ENCODE data around the gene IGF2BP2.
"Not testable (repeated sequence)": the region's sequence is repeated elsewhere in the genome, so short reads cannot be mapped to it uniquely, and the experiment has no call there.

IGF2BP2 gene

GRCh38 chr3:185797993-185798830 is 26.6 kb downstream of the IGF2BP2 start:
- DNase-seq, result no peak

DNA sequence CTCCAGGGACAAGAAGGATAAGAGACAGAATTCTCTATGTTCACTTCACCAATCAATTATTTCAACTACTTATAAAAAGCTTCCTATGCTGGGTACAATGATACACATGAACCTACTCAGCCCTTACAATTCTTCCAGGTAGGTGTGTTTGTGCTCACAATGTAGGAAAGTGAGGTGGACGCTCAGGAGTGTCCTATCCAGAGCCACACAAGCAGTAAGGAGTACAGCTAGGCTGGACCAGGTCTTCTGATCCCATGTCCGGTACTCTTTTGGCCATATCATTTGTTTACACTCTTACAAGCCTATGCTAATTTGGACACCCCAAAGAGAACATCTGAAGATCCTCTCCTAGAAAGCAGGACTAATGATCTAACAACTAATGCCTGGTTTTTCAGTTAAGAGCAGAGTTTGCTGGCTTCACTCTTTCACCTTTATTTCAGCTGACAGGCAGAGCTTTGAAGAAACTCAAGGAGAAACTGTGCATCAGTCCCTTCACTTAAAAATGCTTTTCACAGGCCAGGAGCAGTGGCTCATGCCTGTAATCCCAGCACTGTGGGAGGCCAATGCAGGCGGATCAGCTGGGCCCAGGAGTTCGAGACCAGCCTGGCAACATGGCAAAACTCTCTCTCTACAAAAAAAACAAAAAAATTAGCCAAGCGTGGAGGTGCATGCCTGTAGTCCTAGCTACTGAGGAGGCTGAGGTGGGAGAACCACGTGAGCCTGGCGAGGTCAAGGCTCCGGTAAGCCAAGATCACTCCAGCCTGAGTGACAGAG is 27.5 kb downstream of the IGF2BP2 start:
- no peak for DNase-seq

DNA sequence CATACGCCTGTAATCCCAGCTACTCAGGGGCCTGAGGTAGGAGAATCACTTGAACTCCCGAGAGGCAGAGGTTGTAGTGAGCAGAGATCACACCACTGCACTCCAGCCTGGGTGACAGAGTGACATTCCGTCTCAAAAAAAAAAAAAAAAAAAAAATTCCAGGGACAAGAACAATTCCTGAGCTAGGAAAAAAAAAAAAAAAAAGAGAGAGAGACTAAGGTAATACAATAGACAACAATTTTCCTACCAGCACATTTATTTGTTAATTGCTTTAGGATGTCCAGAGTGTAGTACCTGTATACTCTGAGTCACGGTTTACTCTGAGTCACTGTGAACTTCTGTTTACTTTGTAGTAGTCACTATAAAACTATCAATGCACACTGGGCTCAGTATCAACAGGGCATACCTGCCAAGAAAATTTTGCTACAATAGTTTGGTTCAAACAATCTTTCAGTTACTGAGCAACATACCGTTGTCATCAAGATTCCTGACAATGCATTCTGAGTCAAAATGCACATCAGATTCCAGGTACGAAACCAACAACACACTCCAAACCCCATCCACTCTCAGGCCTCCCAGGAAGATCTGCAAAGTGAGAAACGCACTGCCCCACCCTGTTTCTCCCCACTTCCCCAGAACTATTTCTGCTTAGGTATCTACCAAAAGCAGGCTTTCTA is 28.3 kb downstream of the IGF2BP2 start:
- no peak for DNase-seq

DNA sequence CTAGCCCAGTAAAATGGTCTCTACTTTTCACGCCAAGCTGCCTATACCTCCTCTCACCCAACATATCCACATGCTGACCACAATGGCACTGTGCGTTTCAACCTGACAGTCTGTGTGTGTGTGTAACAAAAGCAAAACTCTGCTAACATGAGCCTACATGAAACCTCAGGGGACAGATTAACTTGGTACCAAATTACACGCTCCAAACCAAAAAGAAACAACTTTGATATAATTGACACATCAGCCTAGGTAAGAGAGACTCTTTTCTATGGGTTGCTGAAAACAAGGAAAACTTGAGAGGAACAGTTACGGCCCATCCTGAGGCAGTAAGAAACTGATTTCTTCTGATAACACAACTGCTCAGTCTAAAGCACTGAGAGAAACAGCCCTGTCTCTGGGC is 31.5 kb downstream of the IGF2BP2 start:
- DNase-seq, result no peak

- DNase-seq, result no peak
These were observed 31.9 kb downstream of the IGF2BP2 start for GRCh38 chr3:185792955-185793354.

DNA sequence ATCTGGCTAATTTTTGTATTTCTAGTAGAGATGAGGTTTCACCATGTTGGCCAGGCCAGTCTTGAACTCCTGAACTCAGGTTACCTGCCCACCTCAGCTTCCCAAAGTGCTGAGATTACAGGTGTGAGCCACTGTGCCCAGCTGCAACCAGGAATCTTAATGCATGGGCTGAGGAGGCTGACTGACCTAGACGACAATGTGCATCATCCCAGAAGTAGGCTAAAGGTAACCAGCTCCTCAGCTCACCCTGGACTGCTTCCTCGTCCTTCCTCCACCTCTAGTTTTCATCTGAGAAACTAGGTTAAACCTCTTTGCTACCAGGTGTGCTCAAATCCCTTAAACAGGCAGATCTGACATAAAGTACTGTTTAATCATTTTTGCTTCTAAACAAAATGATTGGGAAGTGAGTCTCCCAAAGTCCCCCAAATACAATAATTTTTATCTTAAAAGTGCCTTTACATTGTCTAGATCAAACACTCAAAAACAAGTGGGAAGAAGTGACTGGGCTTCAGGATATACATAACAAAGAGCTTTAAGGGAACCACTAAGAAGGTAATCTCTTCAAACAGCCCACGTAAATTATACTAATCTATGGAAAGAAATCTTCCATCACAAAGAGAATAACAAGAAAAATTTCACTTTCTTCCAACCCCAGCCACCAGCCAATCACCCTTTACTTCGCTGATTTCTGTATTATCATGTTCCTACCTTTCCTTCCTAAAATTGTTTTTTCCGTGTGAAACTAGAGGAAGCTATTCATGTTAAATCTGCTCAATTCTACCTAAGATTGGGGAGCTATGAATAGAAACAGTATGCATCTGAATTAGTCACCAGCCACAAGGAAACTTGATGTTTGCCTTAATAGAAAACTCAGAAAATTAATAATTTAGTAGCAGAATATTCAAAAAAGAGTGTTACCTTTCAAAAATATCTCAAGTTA is 34.7 kb downstream of the IGF2BP2 start:
- no peak for DNase-seq

- DNase-seq, result no peak
These were observed 35.7 kb downstream of the IGF2BP2 start for GRCh38 chr3:185789134-185789533.

DNA sequence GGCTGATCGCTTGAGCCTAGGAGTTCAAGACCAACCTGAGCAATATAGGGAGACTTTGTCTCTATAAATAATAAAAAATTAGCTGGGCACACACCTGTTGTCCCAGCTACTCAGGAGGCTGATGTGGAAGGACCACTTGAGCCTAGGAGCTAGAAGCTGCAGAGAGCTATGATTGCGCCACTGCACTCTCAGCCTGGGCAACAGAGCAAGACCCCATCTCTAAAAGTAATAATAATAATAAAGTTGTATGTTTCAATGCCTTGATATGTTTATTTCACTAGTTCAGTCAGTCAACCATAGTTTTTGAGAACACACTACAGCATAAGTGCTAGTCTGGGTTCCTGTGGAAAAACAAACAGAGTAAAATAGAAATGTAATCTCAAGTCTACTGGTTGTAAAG is 36.5 kb downstream of the IGF2BP2 start:
- DNase-seq, result no peak

- DNase-seq, result no peak
These were observed 37.6 kb downstream of the IGF2BP2 start for GRCh38 chr3:185786956-185787877.

DNA sequence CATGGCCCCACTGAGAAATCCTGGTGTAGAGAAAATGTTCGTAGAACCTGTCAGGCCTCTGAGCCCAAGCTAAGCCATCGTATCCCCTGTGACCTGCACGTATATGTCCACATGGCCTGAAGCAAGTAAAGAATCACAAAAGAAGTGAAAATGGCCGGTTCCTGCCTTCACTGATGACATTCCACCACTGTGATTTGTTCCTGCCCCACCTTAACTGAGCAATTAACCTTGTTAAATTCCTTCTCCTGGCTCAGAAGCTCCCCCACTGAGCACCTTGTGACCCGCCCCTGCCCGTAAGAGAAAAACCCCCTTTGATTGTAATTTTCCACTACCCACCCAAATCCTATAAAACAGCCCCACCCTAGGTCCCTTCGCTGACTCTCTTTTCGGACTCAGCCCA is 38.6 kb downstream of the IGF2BP2 start:
- DNase-seq, result not testable (repeated sequence)

DNA sequence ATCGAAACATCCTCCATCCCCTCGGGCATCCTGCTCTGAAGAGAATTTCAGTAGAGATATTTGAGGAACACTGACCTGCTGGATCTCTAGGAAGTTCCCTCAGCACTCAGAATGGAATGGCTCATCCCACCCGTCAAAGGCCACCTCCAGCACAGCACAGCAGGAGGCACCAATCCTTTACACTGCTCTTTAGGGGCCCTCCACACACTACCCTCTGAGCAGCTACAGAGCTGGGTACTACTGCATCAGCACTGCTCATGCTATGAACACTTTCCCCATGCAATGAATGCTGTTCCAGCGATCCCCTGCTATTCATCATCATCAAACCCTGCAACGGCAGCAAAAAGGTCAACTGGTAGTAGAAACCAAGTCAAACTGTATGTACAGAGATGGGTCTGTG is 40.5 kb downstream of the IGF2BP2 start:
- DNase-seq, result no peak

GRCh38 chr3:185781759-185782158 is 43.1 kb downstream of the IGF2BP2 start:
- DNase-seq, result no peak

- no peak for DNase-seq
These were observed 45.4 kb downstream of the IGF2BP2 start for GRCh38 chr3:185779461-185779860.

GRCh38 chr3:185778821-185779220 is 46.0 kb downstream of the IGF2BP2 start:
- DNase-seq, result no peak

- DNase-seq, result no peak
These were observed 46.7 kb downstream of the IGF2BP2 start for GRCh38 chr3:185778094-185778493.

DNA sequence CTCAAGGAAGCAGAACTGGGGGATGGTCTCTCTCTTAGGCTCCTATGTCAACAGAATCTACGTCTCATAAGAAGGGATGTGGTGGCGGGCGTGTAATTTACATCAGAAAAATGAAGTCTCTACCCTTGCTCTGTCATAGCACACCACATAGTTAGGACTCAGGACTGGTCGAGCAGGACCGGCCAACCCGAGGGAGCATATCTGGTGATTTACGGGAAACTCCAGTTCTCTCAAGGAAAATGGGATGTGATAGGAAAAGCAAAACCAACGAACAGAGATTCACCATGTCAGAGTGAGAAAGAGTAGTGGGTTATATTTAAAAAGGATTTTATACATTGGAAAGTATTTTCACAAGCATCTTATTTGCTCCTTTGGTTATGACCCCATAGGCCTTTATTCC is 54.7 kb downstream of the IGF2BP2 start:
- DNase-seq, result no peak

GRCh38 chr3:185768578-185768982 is 56.3 kb downstream of the IGF2BP2 start:
- DNase-seq, result peak; percentile 39

DNA sequence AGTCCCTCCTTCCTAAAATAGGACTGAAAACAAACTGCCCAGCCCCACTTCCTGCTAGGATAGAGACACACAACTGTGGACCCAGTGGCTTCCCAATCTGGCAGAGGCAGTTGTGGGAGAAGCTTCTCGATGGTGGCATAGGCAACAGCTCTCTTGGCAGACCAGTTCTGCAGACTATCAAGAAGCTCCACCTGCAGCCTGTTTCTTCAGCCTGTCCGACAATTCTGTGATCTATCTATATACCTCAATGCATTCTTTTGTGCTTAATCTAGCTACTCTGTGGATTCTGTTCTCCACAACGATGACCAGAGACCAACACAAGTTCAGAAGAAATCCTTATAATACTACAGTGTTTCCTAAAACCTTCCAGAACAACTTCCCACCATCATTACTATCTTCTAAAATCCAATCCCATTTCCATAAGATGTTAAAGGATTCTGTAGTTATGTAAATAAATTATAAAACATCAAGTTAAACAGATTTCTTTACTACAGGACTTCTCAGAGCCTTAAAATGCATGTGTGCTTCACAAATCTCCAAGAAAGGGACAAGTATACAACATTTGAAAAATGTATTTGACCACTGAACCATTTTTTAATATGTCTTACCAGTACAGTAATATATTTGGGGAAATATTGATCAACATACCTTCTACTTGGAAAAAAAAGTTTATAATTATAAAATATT is 57.7 kb downstream of the IGF2BP2 start:
- no peak for DNase-seq

DNA sequence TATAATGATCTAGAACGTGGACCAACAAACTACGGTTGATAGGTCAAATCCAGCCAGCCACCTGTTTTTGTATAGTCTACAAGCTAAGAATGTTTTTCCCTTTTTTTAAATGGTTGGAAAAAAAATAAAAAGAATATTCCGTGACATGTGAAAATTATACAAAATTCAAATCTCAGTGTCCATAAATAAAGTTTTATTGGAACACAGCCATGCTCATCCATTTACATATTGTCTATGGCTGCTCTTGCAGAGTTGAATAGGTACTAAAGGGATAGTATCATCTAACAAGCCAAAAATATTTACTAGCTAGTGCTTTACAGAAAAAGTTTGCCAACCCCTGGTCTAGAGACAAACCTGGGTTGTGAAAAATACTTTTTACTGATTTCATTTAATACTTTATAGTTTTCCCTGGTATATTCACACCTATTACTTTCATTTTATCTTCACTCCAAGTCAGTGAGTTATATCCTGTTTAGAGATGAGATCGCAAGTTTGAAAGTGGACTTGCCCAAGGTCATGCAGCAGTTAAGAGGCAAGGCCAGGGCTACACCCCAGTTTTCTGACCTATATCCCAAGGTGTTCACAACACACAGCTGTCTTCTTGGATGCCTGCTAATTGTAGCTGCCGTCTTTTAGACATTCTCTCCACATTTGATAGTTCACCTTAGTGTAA is 58.4 kb downstream of the IGF2BP2 start:
- no peak for DNase-seq

DNA sequence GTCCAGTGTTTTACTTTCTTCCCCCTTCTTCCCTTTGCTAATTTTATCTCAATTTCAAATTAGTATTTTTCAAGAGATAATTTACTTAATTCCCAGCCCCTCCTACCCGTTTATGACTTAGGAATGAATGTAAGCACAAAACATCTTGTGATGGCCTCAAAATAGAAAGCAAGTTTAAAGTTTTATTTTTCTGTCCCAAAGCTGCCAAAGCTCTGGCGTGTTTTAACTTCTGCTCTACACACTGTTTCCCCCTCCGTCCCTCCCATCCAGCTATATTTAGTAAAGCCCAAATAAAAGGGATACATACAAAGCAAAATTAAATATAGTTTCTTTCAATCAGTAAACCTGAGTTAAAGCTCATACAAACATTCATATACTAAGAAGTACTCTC is 59.9 kb downstream of the IGF2BP2 start:
- no peak for DNase-seq

Data from NCI-H1694 treated with DMSO at 0.1 percent for 48 hours (cell line).